ENCODE results near the gene RHOA.

DNA sequence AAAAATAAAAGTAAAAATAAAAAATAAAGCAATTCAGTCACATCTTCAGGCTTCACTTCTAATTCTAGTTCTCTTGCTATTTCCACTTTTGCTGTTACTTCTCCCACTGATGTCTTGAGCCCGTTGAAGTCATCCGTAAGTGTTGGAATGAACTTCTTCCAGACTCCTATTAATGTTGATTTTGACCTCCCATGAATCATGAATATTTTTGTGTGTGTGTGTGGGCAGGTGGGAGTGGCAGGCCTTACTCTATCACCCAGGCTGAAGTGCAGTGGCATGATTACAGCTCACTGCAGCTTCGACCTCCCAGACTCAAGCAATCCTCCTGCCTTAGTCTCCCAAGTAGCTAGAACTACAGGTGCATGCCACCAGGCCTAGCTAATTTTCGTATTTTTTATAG, 82.6 kb downstream of the RHOA start:
- no peak for TF ChIP-seq CTCF (conservative IDR thresholded peaks at IDR 0.05; ENCODE audit: low read depth, low read length)
- TF ChIP-seq EZH2phosphoT487 (IDR thresholded peaks at IDR 0.05; ENCODE audit: borderline replicate concordance, low read length): no peak

Data from PC-3 (cell line).